HEK293 (cell line): ENCODE results near the gene AFG1L.

ENCODE experiments used
- CTCF ChIA-PET: fragments of 350-600 bp; formaldehyde crosslinking; extraction: SDS; loops from one replicate; lab custom pipeline; 2021; ENCODE audit warnings: antibody characterized with exemption; lab: Yijun Ruan, JAX
- POLR2A ChIA-PET: fragments of 300-600 bp; formaldehyde crosslinking; extraction: SDS; loops from one replicate; lab custom pipeline; 2020; ENCODE audit warnings: antibody characterized with exemption, inconsistent platforms; lab: Yijun Ruan, JAX
- H3K27ac ChIP-seq: fragments of 200-500 bp; sonication (Bioruptor generic); 2 replicates; pipeline ENCODE4 v1.5.1; 2014; ENCODE audit warnings: low read depth, low read length, control low read depth, inconsistent platforms; ENCODE audit errors: extremely low read depth
- H3K36me3 ChIP-seq, 2 experiments: fragments of 200-500 bp in 1 of 2; sonication (Bioruptor generic) in 1 of 2; 1 replicate in 1 of 2; 2 replicates in 1 of 2; pipeline ENCODE4 v1.5.1; 2014 to 2017; ENCODE audit warnings: inconsistent platforms in 2 of 2, low read length in 2 of 2; ENCODE audit not compliant: control insufficient read depth in 2 of 2, insufficient read depth in 1 of 2
- H3K4me1 ChIP-seq: fragments of 200-500 bp; sonication (Bioruptor generic); 2 replicates; pipeline ENCODE4 v1.5.1; 2014; ENCODE audit warnings: mild to moderate bottlenecking, low read length, inconsistent platforms; ENCODE audit not compliant: control insufficient read depth, insufficient read depth
- H3K4me3 ChIP-seq: 2 replicates; pipeline ENCODE4 v1.5.1; 2011; ENCODE audit warnings: low read depth, mild to moderate bottlenecking, control low read depth, low read length, moderate library complexity
- H3K9me3 ChIP-seq: fragments of 200-500 bp; sonication (Bioruptor generic); 2 replicates; pipeline ENCODE4 v1.5.1; 2014; ENCODE audit warnings: low read depth, low read length, inconsistent platforms; ENCODE audit not compliant: control insufficient read depth, insufficient read depth
- HIC1 ChIP-seq: fragments of 450-650 bp; formaldehyde crosslinking; IDR thresholded peaks from 2 replicates; pipeline ENCODE4 v1.5.1; 2016; ENCODE audit warnings: missing biosample characterization, missing genetic modification characterization
- IKZF3 ChIP-seq: fragments of 450-650 bp; IDR thresholded peaks from 2 replicates; pipeline ENCODE4 v1.5.0; 2018; ENCODE audit warnings: missing biosample characterization, mild to moderate bottlenecking, missing genetic modification characterization, moderate library complexity
- KLF10 ChIP-seq: fragments of 450-650 bp; IDR thresholded peaks from 2 replicates; pipeline ENCODE4 v1.5.1; 2018; ENCODE audit warnings: missing biosample characterization, mild to moderate bottlenecking, missing genetic modification characterization
- REPIN1 ChIP-seq: fragments of 450-650 bp; formaldehyde crosslinking; IDR thresholded peaks from 2 replicates; pipeline ENCODE4 v1.5.1; 2017; ENCODE audit warnings: missing biosample characterization, missing genetic modification characterization, low read depth
- WT1 ChIP-seq: fragments of 450-650 bp; formaldehyde crosslinking; IDR thresholded peaks from 2 replicates; pipeline ENCODE4 v1.5.1; 2016; ENCODE audit warnings: missing biosample characterization, missing genetic modification characterization
- YY2 ChIP-seq: fragments of 450-650 bp; formaldehyde crosslinking; IDR thresholded peaks from 2 replicates; pipeline ENCODE4 v1.5.1; 2016; ENCODE audit warnings: missing biosample characterization, missing genetic modification characterization
- ZBTB17 ChIP-seq: fragments of 450-650 bp; formaldehyde crosslinking; IDR thresholded peaks from 2 replicates; pipeline ENCODE4 v1.5.1; 2016; ENCODE audit warnings: missing biosample characterization, missing genetic modification characterization
- ZEB2 ChIP-seq: fragments of 450-650 bp; formaldehyde crosslinking; IDR thresholded peaks from 2 replicates; pipeline ENCODE4 v1.5.1; 2016; ENCODE audit warnings: missing biosample characterization, missing genetic modification characterization
- ZFP3 ChIP-seq: fragments of 450-650 bp; formaldehyde crosslinking; IDR thresholded peaks from 2 replicates; pipeline ENCODE4 v1.5.1; 2016; ENCODE audit warnings: low read depth, missing biosample characterization, missing genetic modification characterization
- ZFP37 ChIP-seq: fragments of 450-650 bp; formaldehyde crosslinking; IDR thresholded peaks from 2 replicates; pipeline ENCODE4 v1.5.1; 2016; ENCODE audit warnings: missing biosample characterization, missing genetic modification characterization
- ZNF248 ChIP-seq: fragments of 450-650 bp; formaldehyde crosslinking; IDR thresholded peaks from 2 replicates; pipeline ENCODE4 v1.5.1; 2017; ENCODE audit warnings: missing biosample characterization, missing genetic modification characterization
- ZNF324 ChIP-seq: fragments of 450-650 bp; formaldehyde crosslinking; IDR thresholded peaks from 2 replicates; pipeline ENCODE4 v1.5.1; 2016; ENCODE audit warnings: missing biosample characterization, missing genetic modification characterization
- ZNF350 ChIP-seq: fragments of 450-650 bp; formaldehyde crosslinking; IDR thresholded peaks from 2 replicates; pipeline ENCODE4 v1.5.0; 2017; ENCODE audit warnings: missing biosample characterization, mild to moderate bottlenecking, missing genetic modification characterization
- ZNF529 ChIP-seq: fragments of 450-650 bp; formaldehyde crosslinking; IDR thresholded peaks from 2 replicates; pipeline ENCODE4 v1.5.1; 2017; ENCODE audit warnings: missing genetic modification characterization, missing biosample characterization; ENCODE audit not compliant: insufficient replicate concordance
- ZNF530 ChIP-seq: fragments of 450-650 bp; formaldehyde crosslinking; IDR thresholded peaks from 2 replicates; pipeline ENCODE4 v1.5.1; 2016; ENCODE audit warnings: low read depth, missing biosample characterization, missing genetic modification characterization
- ZNF548 ChIP-seq: fragments of 450-650 bp; formaldehyde crosslinking; IDR thresholded peaks from 2 replicates; pipeline ENCODE4 v1.5.1; 2016; ENCODE audit warnings: missing biosample characterization, missing genetic modification characterization
- ZNF580 ChIP-seq: fragments of 450-650 bp; formaldehyde crosslinking; IDR thresholded peaks from 2 replicates; pipeline ENCODE4 v1.5.1; 2016; ENCODE audit warnings: missing biosample characterization, missing genetic modification characterization
- ZNF596 ChIP-seq: fragments of 450-650 bp; IDR thresholded peaks from 2 replicates; pipeline ENCODE4 v1.5.0; 2018; ENCODE audit warnings: missing biosample characterization, mild to moderate bottlenecking, missing genetic modification characterization, moderate library complexity
- ZNF670 ChIP-seq: fragments of 450-650 bp; formaldehyde crosslinking; IDR thresholded peaks from 2 replicates; pipeline ENCODE4 v1.5.1; 2016; ENCODE audit warnings: missing biosample characterization, missing genetic modification characterization, low read depth
- ZNF785 ChIP-seq: fragments of 450-650 bp; formaldehyde crosslinking; IDR thresholded peaks from 2 replicates; pipeline ENCODE4 v1.5.1; 2016; ENCODE audit warnings: missing biosample characterization, missing genetic modification characterization
- ZSCAN16 ChIP-seq: fragments of 450-650 bp; formaldehyde crosslinking; IDR thresholded peaks from 2 replicates; pipeline ENCODE4 v1.5.1; 2016; ENCODE audit warnings: missing biosample characterization, missing genetic modification characterization
- ZSCAN23 ChIP-seq: fragments of 450-650 bp; formaldehyde crosslinking; IDR thresholded peaks from 2 replicates; pipeline ENCODE4 v1.5.1; 2016; ENCODE audit warnings: missing biosample characterization, missing genetic modification characterization
- ZXDB ChIP-seq: fragments of 450-650 bp; formaldehyde crosslinking; IDR thresholded peaks from 2 replicates; pipeline ENCODE4 v1.5.1; 2016; ENCODE audit warnings: missing biosample characterization, missing genetic modification characterization
- TF ChIP-seq, protein P1 (sequence below): fragments of 450-650 bp; formaldehyde crosslinking; IDR thresholded peaks from 2 replicates; pipeline ENCODE4 v1.5.1; 2017; ENCODE audit warnings: missing biosample characterization, missing genetic modification characterization
- TF ChIP-seq, protein P2 (sequence below): fragments of 450-650 bp; formaldehyde crosslinking; IDR thresholded peaks from 2 replicates; pipeline ENCODE4 v1.5.1; 2016; ENCODE audit warnings: missing biosample characterization, missing genetic modification characterization
- TF ChIP-seq, protein P3 (sequence below): fragments of 450-650 bp; formaldehyde crosslinking; IDR thresholded peaks from 2 replicates; pipeline ENCODE4 v1.5.1; 2016; ENCODE audit warnings: missing biosample characterization, missing genetic modification characterization

The AFG1L gene

GRCh38 chr6:108559884-108560462 is 265.1 kb downstream of the AFG1L start (continued):
- TF ChIP-seq ZNF529 (tag by site-specific recombination) (no peak), ZBTB17 (tag by site-specific recombination) (peak; percentile 85), ZFP3 (tag by site-specific recombination) (peak; percentile 4; the same call in 1 of the 2 replicates), ZNF324 (tag by site-specific recombination) (0 out of 2 replicates have a peak, but pooled peaks have one; percentile 48), ZNF785 (tag by site-specific recombination) (no peak), ZNF548 (tag by site-specific recombination) (no peak), WT1 (tag by site-specific recombination) (peak; percentile 81), IKZF3 (tag by site-specific recombination) (peak; percentile 96), YY2 (tag by site-specific recombination) (0 out of 2 replicates have a peak, but pooled peaks have one; percentile 2), ZSCAN23 (tag by site-specific recombination) (no peak), ZEB2 (tag by site-specific recombination) (peak; percentile 97), REPIN1 (tag by site-specific recombination) (no peak), KLF10 (tag by site-specific recombination) (peak; percentile 74; the same call in 1 of the 2 replicates), ZFP37 (tag by site-specific recombination) (peak; percentile 80), ZNF670 (tag by site-specific recombination) (no peak), ZXDB (tag by site-specific recombination) (peak; percentile 75)
- TF ChIP-seq, protein P1, sequence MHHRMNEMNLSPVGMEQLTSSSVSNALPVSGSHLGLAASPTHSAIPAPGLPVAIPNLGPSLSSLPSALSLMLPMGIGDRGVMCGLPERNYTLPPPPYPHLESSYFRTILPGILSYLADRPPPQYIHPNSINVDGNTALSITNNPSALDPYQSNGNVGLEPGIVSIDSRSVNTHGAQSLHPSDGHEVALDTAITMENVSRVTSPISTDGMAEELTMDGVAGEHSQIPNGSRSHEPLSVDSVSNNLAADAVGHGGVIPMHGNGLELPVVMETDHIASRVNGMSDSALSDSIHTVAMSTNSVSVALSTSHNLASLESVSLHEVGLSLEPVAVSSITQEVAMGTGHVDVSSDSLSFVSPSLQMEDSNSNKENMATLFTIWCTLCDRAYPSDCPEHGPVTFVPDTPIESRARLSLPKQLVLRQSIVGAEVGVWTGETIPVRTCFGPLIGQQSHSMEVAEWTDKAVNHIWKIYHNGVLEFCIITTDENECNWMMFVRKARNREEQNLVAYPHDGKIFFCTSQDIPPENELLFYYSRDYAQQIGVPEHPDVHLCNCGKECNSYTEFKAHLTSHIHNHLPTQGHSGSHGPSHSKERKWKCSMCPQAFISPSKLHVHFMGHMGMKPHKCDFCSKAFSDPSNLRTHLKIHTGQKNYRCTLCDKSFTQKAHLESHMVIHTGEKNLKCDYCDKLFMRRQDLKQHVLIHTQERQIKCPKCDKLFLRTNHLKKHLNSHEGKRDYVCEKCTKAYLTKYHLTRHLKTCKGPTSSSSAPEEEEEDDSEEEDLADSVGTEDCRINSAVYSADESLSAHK (tag by site-specific recombination) = peak; percentile 53; the same call in 1 of the 2 replicates
- TF ChIP-seq, protein P2, sequence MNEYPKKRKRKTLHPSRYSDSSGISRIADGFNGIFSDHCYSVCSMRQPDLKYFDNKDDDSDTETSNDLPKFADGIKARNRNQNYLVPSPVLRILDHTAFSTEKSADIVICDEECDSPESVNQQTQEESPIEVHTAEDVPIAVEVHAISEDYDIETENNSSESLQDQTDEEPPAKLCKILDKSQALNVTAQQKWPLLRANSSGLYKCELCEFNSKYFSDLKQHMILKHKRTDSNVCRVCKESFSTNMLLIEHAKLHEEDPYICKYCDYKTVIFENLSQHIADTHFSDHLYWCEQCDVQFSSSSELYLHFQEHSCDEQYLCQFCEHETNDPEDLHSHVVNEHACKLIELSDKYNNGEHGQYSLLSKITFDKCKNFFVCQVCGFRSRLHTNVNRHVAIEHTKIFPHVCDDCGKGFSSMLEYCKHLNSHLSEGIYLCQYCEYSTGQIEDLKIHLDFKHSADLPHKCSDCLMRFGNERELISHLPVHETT (tag by site-specific recombination) = peak; percentile 76; the same call in 1 of the 2 replicates

DNA sequence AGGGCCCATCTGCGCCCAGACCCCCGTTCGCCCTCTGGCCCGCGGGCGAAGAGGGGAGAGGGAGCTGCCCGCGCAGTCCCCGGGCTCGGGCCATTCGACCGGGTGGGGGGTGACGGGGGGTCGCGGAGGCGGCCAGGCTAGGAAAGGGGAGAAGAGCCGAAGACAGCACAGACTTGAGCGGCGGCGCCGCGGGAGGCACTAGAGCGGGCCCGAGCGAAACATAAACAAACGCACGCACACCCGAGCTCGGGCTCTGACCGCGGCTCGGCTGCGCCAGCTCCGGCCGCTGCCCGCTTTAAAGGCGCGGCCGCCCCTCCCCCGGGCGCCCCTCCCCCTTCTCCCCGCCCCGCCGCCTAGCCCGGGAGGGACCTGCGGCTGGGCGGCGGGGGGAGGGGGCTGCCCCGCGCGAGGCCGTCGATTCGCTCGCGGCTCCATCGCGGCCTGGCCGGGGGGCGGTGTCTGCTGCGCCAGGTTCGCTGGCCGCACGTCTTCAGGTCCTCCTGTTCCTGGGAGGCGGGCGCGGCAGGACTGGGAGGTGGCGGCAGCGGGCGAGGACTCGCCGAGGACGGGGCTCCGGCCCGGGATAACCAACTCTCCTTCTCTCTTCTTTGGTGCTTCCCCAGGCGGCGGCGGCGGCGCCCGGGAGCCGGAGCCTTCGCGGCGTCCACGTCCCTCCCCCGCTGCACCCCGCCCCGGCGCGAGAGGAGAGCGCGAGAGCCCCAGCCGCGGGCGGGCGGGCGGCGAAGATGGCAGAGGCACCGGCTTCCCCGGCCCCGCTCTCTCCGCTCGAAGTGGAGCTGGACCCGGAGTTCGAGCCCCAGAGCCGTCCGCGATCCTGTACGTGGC is 265.8 kb downstream of the AFG1L start, which contains the start of gene FOXO3:
Gene FOXO3, plus strand, starts transcription at position 455 of the 846 bp plus-strand sequence. Its CDS starts 292 bp downstream, at position 747.
- peak within 1 kb of the TSS; percentile 86 for H3K4me3 ChIP-seq
- no peaks in the 10 kb centered on the region for H3K9me3 ChIP-seq
- H3K36me3 ChIP-seq = peaks cover 0 to 6% of the 10 kb centered on the region in 2 experiments; a peak in 1 of 3 replicates
- POLR2A ChIA-PET = interaction anchor here (0.5 to 3.2 kb wide), 36 partner anchors 10 to 822 kb away, joined by 3 to 24 read pairs (median 4); partner anchors contain the start of genes ARMC2, CD164, CEP57L1 and SEC63
- peaks cover 24% of the 10 kb centered on the region for H3K4me1 ChIP-seq
- peak within 1 kb of the TSS; percentile 100 for H3K27ac ChIP-seq
- CTCF ChIA-PET = interaction anchor here (0.5 to 1.0 kb wide), 3 partner anchors 20 to 276 kb away, joined by 3 read pairs; no protein-coding TSS in a partner anchor
- no peak; the same call in 1 of the 2 replicates for TF ChIP-seq ZNF580
- peak; percentile 64; the same call in 1 of the 2 replicates for TF ChIP-seq HIC1 (tag by site-specific recombination)
- no peak for TF ChIP-seq ZNF248 (tag by site-specific recombination)
- TF ChIP-seq ZSCAN16 = no peak
- no peak for TF ChIP-seq ZNF530
- TF ChIP-seq ZNF596 (tag by site-specific recombination) = no peak
- TF ChIP-seq ZNF350 (tag by site-specific recombination) = no peak
- TF ChIP-seq, protein P3, sequence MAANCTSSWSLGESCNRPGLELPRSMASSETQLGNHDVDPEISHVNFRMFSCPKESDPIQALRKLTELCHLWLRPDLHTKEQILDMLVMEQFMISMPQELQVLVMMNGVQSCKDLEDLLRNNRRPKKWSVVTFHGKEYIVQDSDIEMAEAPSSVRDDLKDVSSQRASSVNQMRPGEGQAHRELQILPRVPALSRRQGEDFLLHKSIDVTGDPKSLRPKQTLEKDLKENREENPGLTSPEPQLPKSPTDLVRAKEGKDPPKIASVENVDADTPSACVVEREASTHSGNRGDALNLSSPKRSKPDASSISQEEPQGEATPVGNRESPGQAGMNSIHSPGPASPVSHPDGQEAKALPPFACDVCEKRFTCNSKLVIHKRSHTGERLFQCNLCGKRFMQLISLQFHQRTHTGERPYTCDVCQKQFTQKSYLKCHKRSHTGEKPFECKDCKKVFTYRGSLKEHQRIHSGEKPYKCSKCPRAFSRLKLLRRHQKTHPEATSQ (tag by site-specific recombination) = no peak
